HG02885 (cell line): ENCODE measurements around the gene SPATA46.
"Not testable (repeated sequence)": the region's sequence is repeated elsewhere in the genome, so short reads cannot be mapped to it uniquely, and the experiment has no call there.

ENCODE experiments used
- ATAC-seq: cut with Tn5 transposase; IDR thresholded peaks from one replicate; pipeline ENCODE4 v1.9.1; 2021; ENCODE audit warnings: mild to moderate bottlenecking; ENCODE audit not compliant: unreplicated experiment, poor library complexity

Gene SPATA46

GRCh38 chr1:162359523-162360236 lies 17.0 kb downstream of the SPATA46 start:
- no peak for ATAC-seq

DNA sequence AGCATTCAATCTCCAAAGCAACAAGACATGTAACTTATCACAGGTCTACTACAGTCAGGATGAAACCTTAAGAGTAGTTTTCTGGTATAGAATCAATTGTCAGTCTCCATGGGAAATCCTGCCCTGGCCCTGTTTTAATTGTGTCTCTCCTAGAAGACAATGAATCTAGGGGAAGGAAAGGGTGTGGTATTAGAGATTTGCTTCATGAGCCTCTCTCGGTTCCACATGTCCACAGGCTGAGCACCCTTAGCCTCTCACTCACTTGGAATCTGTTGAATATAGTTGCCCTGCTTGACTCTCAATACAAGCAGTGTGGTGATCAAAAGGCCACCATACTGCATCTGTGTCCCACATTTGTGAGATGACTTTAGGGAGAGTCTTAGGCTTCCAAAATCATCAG lies 17.7 kb downstream of the SPATA46 start:
- no peak for ATAC-seq

GRCh38 chr1:162357681-162358266 lies 18.9 kb downstream of the SPATA46 start:
- ATAC-seq: no peak

DNA sequence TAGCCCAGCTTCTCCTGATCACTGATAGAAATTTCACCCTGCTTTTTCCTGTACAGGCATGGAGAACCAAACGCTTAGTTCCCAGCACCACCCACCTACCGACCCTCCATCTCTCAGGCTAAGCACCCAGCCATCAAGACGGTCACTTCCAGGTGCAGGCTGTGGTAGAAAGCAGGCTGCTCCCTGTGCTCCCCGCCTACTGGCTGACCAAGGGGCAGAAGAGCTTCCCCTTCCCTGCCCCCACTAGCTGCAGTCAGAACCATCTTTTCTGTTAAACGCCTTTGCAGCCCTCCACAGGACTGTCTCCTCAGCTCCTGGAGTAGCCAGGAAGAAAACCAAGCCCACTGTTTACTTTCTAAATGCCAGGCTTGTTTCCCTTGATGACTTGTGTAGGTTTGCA lies 23.0 kb downstream of the SPATA46 start:
- ATAC-seq: no peak

- ATAC-seq: no peak
Measured at GRCh38 chr1:162353078-162353477, 23.6 kb downstream of the SPATA46 start.

GRCh38 chr1:162351874-162352273 lies 24.8 kb downstream of the SPATA46 start:
- not testable (repeated sequence) for ATAC-seq

- ATAC-seq: no peak
Measured at GRCh38 chr1:162351246-162351842, 25.3 kb downstream of the SPATA46 start.

DNA sequence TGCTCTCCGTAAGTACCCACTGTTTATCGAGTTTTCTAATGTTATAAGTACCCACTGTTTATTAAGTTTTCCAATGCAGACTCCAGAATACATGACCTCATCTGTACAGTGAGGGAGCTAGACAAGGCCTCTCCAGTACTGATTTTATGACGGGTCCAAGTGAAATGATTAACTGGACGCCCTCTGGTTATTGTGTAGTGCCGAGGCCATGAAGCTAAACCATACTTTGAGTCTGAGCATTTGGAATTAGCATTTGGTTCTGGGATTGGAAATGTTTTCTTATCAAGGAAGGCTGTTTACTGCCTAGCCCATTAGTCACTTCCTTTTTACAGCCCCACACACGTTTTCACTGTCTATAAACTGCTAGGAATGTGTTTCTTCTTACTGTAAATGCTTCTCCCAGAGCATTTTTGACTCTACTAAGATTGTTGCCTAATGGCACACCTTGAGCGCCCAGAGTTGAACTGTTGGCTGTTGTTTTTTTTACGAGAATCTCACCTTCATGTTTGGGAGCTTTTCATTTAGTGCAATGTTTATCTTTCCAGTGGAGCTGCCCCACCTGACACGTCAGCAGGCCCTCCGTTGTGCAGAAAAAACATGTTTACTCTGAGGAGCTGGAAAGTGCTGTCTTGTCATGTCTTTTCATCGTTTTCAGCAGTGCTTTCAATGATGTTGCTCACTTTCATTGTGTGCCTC lies 26.9 kb downstream of the SPATA46 start:
- ATAC-seq: no peak

DNA sequence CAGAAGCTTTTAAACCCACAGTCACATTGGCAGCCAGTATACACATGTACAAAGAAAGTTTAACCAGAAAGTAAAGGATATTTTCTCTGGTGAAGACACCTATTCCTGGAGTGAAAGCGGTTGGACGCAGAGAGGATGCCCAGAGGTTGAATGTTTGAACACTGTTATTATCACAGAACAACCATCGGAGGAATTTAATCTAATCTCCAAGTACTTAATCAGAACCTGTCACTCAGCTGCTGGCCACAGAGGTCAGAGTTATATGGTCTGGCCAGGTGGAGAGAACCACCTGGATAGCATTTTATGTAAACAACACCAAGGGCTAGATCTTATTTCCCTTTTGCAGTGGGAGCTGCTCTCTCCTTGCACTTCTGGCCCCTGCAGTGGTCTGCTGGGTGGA lies 29.4 kb downstream of the SPATA46 start:
- no peak for ATAC-seq

DNA sequence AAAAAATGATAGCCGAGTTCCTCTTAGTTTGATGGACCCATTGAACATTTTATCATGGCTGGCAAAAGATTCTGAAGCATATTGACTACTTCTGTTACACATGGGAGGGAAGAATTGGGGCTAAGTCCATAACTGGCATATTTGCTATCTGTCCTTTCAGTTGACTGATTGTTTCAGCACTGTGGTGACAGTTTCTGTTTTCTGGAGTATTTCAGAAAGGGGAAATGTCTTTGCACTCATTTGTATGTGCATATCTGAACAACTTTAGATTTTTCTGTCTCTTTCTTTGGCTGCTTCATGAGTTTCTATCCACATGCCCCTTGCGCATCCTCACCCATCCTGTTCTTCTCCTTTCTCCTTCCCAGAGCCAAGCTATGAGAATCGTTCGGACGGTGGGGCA lies 33.2 kb downstream of the SPATA46 start:
- ATAC-seq: no peak

- no peak for ATAC-seq
Measured at GRCh38 chr1:162342452-162342983, 34.1 kb downstream of the SPATA46 start.

DNA sequence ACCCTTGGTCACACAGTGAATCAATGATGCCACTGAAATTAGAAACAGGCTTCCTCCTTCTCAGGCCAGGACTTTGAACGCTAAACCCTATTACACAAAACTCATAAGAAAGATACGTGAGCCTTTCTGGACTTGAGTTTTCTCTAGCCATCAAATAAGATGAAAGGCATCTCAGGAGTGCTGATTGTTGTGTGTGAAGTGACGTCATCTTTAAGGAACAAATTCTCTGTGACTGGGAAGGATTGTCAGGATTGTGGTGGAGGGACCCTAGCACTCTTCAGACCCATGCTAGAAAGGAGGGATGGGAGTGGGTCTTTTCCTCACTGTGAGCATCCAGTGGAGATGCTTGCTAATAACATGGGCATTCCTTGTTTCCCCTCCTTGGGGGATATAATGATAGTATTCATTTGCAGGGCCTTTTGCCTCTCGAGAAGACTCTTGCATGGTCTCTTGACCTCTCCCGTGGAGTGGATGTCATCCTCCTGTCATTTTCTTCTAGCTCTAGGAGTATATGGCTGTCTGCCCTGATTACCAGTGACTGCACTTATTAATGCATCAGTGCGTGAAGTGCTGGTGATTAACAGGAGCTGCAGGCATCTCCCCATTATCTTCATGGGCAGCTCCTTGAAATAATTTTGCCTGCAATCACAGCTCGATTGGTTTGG lies 39.9 kb downstream of the SPATA46 start:
- no peak for ATAC-seq

DNA sequence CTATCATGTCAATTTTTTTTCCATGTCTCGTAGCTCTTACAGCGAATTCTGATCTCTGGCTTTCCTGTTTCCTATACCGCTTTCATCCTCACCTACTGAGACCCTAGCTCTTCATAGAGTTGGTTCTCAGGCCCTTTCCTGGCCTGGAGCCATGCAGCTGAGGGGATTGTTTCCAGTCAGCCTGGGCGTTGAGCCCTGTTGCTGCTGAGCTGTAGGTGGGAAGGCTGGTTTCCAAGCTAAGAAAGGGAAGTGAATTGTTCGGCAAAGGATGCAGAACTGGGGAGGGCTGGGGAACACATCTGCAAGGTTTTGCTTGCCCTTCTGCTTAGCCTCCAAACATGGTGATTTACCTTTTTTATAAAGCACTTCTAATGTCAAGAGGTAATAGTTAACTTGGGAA lies 41.5 kb downstream of the SPATA46 start:
- no peak for ATAC-seq

GRCh38 chr1:162333991-162334390 lies 42.7 kb downstream of the SPATA46 start:
- ATAC-seq: no peak

GRCh38 chr1:162329826-162330225 lies 46.8 kb downstream of the SPATA46 start:
- no peak for ATAC-seq

DNA sequence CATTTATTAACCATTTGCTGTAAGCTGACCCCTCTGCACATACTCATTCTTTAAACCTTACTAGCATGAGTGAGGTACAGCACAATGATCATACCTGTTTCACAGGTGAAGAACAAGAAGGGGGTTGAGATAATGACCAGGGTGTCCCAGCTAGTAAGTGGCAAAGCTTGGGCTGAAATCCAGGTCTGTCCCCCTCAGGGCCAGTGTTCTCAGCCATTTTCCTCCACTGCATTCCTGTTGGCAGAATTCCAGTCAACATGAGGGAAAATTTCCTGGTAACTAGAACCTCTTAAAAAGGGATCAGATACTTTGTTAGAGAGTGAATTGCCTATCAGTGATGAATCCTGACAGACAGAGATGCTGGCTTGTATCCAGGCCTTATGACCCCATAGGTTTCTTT lies 48.1 kb downstream of the SPATA46 start:
- ATAC-seq: no peak

GRCh38 chr1:162327788-162328165 lies 48.9 kb downstream of the SPATA46 start:
- no peak for ATAC-seq

- ATAC-seq: no peak
Measured at GRCh38 chr1:162327144-162327787, 49.4 kb downstream of the SPATA46 start.

DNA sequence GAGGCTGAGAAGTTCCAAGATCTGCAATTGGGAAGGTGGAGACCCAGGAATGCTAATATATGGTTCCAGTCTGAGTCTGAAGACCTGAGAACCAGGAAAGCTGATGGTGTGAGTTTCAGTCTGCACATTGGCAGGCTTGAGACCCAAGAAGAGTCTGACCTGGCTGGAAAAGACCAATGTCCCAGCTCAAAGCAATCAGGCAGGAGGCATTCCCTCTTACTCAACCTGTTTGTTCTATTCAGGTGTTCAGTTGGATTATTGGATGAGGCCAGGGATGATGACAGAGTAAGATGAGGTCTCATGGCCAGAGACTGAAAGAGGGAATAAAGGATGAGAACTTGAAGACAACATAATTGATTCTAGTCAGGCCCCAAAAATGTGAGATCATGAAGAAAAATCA lies 50.1 kb downstream of the SPATA46 start:
- ATAC-seq: no peak

DNA sequence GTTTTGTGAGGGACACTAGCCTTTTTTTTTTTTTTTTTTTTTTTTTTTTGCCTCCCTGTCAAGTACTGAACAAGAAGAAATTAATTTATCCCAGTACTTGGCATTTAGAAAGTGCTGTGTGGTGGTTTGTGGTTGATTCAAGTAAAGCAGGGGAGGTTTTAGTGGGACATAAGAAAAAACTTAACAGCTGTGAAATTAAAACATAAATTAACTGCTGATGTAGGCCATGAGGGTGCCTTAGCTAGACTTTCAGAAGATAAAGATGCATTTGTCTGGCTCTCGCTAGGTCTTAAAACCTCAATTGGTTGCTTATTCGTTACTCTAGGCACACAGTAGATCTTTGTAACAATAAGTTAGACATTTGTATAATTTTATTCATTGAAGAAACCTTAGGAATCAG lies 52.3 kb downstream of the SPATA46 start:
- ATAC-seq: no peak
